ENCODE results near the gene PRRC2B. TPM values are rescaled to one million over a fixed set of nuclear protein-coding genes. Genes with fewer than 3 reads are reported as not detected.

Gene PRRC2B
- total and polyA plus RNA-seq, 2 of the 13 experiments (the other 11 are each of a cell fraction or from before 2014, with no cell fraction given) = 20.8 to 37.4 TPM

DNA sequence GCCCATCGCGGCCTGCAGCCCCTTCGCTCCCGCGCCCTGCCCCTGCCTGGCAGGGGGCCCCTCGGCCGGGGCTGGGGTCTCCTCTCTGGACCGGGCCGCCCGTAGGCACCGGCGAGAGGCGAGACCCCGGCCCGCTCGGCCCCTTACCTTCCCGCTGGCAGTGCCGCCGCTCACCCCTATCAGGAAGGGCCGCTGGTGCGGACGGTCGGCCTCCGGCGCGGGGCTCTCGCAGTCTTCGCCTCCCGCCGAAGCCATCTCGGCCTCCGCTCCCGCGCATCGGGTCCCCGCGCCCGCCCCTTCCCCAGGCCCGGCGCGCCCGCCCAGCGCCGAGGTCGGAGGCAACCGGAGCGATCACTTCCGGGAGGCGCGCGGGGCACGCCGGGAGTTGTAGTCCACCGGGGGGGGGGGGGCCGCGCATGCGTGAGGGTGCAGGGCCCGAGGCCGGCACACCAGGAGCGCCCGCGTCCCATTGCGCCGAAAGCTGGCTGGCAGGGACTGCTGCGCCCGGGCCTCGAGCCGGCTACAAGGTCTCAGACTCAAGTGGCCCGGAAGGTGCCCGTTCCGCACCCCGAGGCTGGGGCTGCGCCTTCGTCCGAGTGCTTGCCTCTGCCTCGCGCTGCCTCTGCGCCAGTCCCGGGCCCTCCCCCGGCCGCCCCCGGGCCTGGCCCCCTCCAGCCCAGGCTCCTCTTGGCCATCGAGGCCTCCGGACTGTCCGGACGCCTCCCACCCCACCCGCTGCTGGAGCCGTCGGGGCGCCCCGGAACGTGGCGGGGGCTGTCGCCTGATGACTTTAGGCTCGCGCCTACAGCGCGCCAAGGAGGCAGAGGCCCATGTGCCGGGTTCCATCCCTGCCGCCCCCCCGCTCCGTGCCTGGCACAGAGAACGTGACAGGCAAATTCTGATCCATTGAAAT lies 137.3 kb downstream of the PRRC2B start, which contains the start of gene UCK1 (continued):
- TF ChIP-seq, protein P1, sequence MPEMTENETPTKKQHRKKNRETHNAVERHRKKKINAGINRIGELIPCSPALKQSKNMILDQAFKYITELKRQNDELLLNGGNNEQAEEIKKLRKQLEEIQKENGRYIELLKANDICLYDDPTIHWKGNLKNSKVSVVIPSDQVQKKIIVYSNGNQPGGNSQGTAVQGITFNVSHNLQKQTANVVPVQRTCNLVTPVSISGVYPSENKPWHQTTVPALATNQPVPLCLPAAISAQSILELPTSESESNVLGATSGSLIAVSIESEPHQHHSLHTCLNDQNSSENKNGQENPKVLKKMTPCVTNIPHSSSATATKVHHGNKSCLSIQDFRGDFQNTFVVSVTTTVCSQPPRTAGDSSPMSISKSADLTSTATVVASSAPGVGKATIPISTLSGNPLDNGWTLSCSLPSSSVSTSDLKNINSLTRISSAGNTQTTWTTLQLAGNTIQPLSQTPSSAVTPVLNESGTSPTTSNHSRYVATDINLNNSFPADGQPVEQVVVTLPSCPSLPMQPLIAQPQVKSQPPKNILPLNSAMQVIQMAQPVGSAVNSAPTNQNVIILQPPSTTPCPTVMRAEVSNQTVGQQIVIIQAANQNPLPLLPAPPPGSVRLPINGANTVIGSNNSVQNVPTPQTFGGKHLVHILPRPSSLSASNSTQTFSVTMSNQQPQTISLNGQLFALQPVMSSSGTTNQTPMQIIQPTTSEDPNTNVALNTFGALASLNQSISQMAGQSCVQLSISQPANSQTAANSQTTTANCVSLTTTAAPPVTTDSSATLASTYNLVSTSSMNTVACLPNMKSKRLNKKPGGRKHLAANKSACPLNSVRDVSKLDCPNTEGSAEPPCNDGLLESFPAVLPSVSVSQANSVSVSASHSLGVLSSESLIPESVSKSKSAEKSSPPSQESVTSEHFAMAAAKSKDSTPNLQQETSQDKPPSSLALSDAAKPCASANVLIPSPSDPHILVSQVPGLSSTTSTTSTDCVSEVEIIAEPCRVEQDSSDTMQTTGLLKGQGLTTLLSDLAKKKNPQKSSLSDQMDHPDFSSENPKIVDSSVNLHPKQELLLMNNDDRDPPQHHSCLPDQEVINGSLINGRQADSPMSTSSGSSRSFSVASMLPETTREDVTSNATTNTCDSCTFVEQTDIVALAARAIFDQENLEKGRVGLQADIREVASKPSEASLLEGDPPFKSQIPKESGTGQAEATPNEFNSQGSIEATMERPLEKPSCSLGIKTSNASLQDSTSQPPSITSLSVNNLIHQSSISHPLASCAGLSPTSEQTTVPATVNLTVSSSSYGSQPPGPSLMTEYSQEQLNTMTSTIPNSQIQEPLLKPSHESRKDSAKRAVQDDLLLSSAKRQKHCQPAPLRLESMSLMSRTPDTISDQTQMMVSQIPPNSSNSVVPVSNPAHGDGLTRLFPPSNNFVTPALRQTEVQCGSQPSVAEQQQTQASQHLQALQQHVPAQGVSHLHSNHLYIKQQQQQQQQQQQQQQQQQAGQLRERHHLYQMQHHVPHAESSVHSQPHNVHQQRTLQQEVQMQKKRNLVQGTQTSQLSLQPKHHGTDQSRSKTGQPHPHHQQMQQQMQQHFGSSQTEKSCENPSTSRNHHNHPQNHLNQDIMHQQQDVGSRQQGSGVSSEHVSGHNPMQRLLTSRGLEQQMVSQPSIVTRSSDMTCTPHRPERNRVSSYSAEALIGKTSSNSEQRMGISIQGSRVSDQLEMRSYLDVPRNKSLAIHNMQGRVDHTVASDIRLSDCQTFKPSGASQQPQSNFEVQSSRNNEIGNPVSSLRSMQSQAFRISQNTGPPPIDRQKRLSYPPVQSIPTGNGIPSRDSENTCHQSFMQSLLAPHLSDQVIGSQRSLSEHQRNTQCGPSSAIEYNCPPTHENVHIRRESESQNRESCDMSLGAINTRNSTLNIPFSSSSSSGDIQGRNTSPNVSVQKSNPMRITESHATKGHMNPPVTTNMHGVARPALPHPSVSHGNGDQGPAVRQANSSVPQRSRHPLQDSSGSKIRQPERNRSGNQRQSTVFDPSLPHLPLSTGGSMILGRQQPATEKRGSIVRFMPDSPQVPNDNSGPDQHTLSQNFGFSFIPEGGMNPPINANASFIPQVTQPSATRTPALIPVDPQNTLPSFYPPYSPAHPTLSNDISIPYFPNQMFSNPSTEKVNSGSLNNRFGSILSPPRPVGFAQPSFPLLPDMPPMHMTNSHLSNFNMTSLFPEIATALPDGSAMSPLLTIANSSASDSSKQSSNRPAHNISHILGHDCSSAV (CRISPR knock-in tag; IDR thresholded peaks at IDR 0.05; ENCODE audit: borderline replicate concordance) = no peak
- TF ChIP-seq HDAC1 (CRISPR knock-in tag; IDR thresholded peaks at IDR 0.05) = peak; percentile 47; the same call in 1 of the 2 replicates
- peak; percentile 66; the same call in 1 of the 2 replicates for TF ChIP-seq ZBED4 (CRISPR knock-in tag; IDR thresholded peaks at IDR 0.05; ENCODE audit: borderline replicate concordance)
- peak; percentile 52; the same call in 1 of the 2 replicates for TF ChIP-seq ZBTB14 (CRISPR knock-in tag; IDR thresholded peaks at IDR 0.05)
- no peak for TF ChIP-seq ZNF777 (CRISPR knock-in tag; IDR thresholded peaks at IDR 0.05)
- peak; percentile 99 for TF ChIP-seq NR2C2 (CRISPR knock-in tag; IDR thresholded peaks at IDR 0.05; ENCODE audit: borderline replicate concordance)
- TF ChIP-seq KDM5B (CRISPR knock-in tag; IDR thresholded peaks at IDR 0.05; ENCODE audit: borderline replicate concordance) = peak; percentile 63; the same call in 1 of the 2 replicates
- TF ChIP-seq, protein P2, sequence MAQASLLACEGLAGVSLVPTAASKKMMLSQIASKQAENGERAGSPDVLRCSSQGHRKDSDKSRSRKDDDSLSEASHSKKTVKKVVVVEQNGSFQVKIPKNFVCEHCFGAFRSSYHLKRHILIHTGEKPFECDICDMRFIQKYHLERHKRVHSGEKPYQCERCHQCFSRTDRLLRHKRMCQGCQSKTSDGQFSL (CRISPR knock-in tag; IDR thresholded peaks at IDR 0.05) = peak; percentile 98
- TF ChIP-seq ZNF580 (CRISPR knock-in tag; IDR thresholded peaks at IDR 0.05; ENCODE audit: borderline replicate concordance, low read depth) = 0 out of 2 replicates have a peak, but pooled peaks have one; percentile 34
- TF ChIP-seq, protein P3, sequence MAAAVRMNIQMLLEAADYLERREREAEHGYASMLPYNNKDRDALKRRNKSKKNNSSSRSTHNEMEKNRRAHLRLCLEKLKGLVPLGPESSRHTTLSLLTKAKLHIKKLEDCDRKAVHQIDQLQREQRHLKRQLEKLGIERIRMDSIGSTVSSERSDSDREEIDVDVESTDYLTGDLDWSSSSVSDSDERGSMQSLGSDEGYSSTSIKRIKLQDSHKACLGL (CRISPR knock-in tag; IDR thresholded peaks at IDR 0.05) = 0 out of 2 replicates have a peak, but pooled peaks have one; percentile 34
- TF ChIP-seq HCFC1 (IDR thresholded peaks at IDR 0.05; ENCODE audit: low read depth, low read length) = peak; percentile 89
